ENCODE results near the gene NME2. TPM values are rescaled to one million over a fixed set of nuclear protein-coding genes. Genes with fewer than 3 reads are reported as not detected.
A peak's percentile ranks its signal among the peaks of the same experiment; 100 is the strongest.

Gene NME2
- total and polyA plus RNA-seq, 2 of the 8 experiments (the other 6 are each of a cell fraction or from before 2014, with no cell fraction given): 827 to 929 TPM

DNA sequence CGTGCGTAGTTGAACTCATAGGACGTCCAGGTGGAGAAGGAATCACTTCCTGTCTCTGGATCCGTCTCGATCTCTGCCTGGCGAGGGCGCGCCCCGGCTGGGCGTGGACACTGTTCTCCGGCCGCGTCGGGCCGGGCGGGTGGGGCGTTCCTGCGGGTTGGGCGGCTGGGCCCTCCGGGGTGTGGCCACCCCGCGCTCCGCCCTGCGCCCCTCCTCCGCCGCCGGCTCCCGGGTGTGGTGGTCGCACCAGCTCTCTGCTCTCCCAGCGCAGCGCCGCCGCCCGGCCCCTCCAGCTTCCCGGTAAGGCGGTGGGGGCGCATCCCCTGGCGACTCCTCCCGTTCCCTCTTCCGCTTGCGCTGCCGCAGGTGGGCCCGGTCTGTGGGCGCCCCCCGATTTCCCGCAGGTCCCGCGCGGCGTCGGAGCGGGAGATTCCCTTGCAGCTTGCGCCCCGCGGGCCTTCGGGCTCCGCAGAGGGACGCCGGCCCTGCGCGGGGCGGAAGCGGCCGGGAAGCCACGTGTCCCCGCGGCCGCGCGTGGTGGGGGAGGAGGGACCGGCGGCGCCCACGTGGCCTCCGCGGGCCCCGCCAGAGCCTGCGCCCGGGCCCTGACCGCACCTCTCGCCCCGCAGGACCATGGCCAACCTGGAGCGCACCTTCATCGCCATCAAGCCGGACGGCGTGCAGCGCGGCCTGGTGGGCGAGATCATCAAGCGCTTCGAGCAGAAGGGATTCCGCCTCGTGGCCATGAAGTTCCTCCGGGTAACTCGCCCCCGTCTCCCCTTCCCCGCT is at the start of gene NME2 (continued):
- TF ChIP-seq GABPA (IDR thresholded peaks at IDR 0.05; ENCODE audit: borderline replicate concordance, insufficient read depth, low read length) (no peak), CBX8 (IDR thresholded peaks at IDR 0.05; ENCODE audit: borderline replicate concordance, low read depth, low read length) (no peak), BRCA1 (IDR thresholded peaks at IDR 0.05; ENCODE audit: low read depth, low read length) (no peak), RNF2 (IDR thresholded peaks at IDR 0.05; ENCODE audit: borderline replicate concordance, low read depth, low read length, missing control alignments, poor library complexity, severe bottlenecking) (no peak), SP1 (IDR thresholded peaks at IDR 0.05; ENCODE audit: low read depth, low read length) (peak; percentile 30; the same call in 1 of the 2 replicates), KDM5A (IDR thresholded peaks at IDR 0.05; ENCODE audit: low read length) (no peak), SRF (IDR thresholded peaks at IDR 0.05; ENCODE audit: low read depth, low read length) (no peak), EP300 (IDR thresholded peaks at IDR 0.05; ENCODE audit: borderline replicate concordance in 1 of 2, low read depth in 2 of 2, low read length in 2 of 2) (no peak), KDM4A (IDR thresholded peaks at IDR 0.05; ENCODE audit: low read depth, low read length, severe bottlenecking) (peak; percentile 100), POLR2AphosphoS5 (IDR thresholded peaks at IDR 0.05; ENCODE audit: low read depth, low read length) (peak; percentile 45), JUND (IDR thresholded peaks at IDR 0.05; ENCODE audit: low read length) (no peak), NANOG (IDR thresholded peaks at IDR 0.05; ENCODE audit: insufficient read depth, low read depth, low read length, poor library complexity, severe bottlenecking) (no peak), RBBP5 (IDR thresholded peaks at IDR 0.05; ENCODE audit: borderline replicate concordance, low read depth, low read length) (0 out of 2 replicates have a peak, but pooled peaks have one; percentile 49), ASH2L (IDR thresholded peaks at IDR 0.05; ENCODE audit: low read length) (no peak), SP2 (IDR thresholded peaks at IDR 0.05; ENCODE audit: low read length) (no peak), CEBPB (IDR thresholded peaks at IDR 0.05; ENCODE audit: low read depth, low read length) (no peak), RFX5 (IDR thresholded peaks at IDR 0.05; ENCODE audit: borderline replicate concordance, low read depth, low read length) (no peak), RXRA (IDR thresholded peaks at IDR 0.05; ENCODE audit: insufficient read depth, low read depth, low read length) (no peak)
- TF ChIP-seq, protein P1, sequence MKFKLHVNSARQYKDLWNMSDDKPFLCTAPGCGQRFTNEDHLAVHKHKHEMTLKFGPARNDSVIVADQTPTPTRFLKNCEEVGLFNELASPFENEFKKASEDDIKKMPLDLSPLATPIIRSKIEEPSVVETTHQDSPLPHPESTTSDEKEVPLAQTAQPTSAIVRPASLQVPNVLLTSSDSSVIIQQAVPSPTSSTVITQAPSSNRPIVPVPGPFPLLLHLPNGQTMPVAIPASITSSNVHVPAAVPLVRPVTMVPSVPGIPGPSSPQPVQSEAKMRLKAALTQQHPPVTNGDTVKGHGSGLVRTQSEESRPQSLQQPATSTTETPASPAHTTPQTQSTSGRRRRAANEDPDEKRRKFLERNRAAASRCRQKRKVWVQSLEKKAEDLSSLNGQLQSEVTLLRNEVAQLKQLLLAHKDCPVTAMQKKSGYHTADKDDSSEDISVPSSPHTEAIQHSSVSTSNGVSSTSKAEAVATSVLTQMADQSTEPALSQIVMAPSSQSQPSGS (IDR thresholded peaks at IDR 0.05; ENCODE audit: low read length): no peak
- TF ChIP-seq, protein P2, sequence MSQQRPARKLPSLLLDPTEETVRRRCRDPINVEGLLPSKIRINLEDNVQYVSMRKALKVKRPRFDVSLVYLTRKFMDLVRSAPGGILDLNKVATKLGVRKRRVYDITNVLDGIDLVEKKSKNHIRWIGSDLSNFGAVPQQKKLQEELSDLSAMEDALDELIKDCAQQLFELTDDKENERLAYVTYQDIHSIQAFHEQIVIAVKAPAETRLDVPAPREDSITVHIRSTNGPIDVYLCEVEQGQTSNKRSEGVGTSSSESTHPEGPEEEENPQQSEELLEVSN (IDR thresholded peaks at IDR 0.05): peak; percentile 50
- TF ChIP-seq, protein P3, sequence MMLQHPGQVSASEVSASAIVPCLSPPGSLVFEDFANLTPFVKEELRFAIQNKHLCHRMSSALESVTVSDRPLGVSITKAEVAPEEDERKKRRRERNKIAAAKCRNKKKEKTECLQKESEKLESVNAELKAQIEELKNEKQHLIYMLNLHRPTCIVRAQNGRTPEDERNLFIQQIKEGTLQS (IDR thresholded peaks at IDR 0.05; ENCODE audit: insufficient read depth, low read depth, low read length): no peak

Data from H1 (cell line).